GM18861 (cell line): ENCODE measurements around the gene CKS2.
A peak's percentile ranks its signal among the peaks of the same experiment; 100 is the strongest.
"Not testable (repeated sequence)": the region's sequence is repeated elsewhere in the genome, so short reads cannot be mapped to it uniquely, and the experiment has no call there.

Source experiments
- ATAC-seq: cut with Tn5 transposase; IDR thresholded peaks from one replicate; pipeline ENCODE4 v1.9.1; 2021; ENCODE audit not compliant: unreplicated experiment

Gene CKS2

DNA sequence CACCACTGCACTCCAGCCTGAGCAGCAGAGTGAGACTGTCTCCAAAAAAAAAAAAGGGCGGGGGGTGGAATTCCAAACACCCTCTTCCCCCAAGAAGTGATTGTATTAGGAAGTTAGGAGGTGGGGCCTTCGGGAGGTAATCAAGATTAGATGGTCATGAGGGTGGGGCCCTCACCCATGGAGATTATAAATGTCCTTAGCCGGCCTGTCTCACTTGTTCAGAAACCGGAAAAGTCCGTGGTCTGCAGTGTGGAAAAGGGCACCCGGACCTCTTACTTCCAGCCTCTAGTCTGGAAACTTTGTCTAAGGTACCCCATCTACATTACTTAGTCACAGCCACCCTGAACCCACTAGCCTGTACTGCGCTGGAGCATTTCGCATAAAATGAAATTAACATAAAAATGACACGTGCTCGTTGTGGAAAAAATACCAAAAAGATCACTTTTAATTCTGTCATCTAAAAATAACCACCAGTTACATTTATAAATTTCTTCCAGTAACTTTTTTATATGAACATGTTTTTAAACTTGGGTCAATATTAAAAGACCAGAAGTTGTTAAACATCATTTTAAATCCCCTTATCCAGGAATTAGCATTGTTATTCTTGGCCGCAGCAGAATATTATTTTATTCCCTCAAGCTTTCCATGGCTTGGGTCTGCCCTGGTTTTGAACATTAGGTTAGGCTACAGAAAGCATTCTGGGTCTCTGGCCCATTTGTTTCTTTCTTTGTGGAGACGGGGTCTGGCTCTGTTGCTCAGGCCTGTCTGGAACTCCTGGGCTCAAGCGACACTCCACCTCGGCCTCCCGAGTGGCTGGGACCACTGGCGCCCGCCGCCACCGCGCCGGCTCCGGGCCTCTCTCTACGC is 1.2 kb upstream of the CKS2 start:
- ATAC-seq, result no peak

DNA sequence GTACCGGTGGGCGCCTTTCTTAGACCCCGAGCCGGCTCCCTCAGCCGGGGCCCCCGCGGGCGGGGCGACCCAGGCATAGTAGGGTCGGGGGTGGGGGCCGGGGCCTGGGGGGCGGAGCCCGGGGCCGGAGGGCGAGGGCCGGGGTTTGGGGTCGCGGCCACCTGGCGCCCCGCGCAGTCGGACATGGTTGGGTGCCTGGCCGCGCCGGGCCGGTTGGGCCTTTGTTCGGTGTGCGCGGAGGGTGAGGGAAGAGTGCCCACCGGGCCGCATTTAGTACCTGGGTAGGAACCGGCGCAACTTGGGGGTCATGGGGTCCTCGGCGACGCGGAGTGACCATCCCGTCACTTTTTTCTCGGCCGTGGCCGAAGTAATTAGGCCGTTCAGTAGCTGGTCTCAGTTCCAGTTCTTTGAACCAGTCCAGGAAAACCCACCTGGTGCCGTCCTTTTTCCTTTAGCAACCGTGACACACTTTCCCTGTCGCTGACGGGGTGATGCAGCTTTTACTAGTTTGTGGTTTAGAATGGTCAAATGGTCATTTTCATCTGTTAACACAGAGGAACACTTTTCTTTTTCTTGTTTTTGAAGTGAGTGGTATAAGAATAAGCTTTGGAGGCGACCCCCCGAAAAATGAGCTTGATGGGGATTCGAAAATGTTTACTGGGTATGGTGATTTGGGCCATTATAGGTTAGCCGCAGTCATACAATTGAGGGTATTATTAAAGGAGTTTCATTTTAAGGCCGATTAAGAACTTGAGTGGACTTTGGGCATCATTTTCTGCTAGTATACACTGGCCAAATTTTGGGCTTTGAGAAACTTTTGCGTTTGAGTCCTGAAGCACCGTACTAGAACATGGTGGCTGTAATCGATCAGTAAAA is 589 bp downstream of the CKS2 start:
- ATAC-seq, result no peak

DNA sequence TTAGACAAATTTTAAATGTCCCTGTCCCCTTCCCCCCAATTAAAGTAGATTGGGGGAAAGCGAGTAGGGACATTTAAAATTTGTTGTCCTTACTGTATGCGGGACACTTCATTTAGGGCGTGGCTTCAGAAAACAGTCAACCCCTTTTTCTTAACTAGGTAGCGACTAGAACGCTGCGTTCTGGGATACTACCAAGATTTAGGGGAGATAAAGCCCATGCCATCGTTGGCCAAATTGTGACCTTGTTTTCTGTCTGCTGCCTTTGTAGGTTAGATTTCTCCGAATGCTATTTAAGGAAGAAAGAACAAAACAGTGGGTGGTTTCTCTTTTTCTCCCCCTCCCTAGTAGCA is 1.2 kb downstream of the CKS2 start:
- no peak for ATAC-seq

GRCh38 chr9:89313842-89314241 is 2.8 kb downstream of the CKS2 start:
- no peak for ATAC-seq

- ATAC-seq, result no peak
These were observed 4.0 kb downstream of the CKS2 start for GRCh38 chr9:89314955-89315354.

- ATAC-seq, result no peak
These were observed 4.5 kb downstream of the CKS2 start for GRCh38 chr9:89315482-89315881.

DNA sequence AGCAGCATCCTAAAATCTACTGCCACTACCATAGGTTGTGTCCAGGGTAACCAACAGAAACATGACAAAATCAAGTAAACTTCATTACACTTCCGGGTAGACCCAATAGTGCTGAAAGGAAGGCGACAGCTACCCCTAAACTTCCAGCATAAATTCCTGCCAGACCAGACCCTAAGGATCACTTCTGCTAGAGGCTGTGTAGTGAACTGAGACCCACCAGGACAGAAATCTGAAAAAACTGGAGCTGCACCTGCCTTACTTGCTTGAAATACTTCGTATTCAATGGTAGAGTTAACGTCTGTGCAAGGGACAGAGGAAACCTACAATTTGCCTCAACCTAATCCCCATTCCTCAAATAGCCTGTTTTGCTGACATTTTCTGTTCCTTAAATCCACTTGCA is 6.3 kb downstream of the CKS2 start:
- ATAC-seq, result no peak

- peak; percentile 81 for ATAC-seq
These were observed 7.4 kb downstream of the CKS2 start, which contains the start of gene SECISBP2 for GRCh38 chr9:89318123-89319014. Gene SECISBP2, plus strand, starts transcription at chr9:89318500. Its CDS starts 77 bp downstream, at chr9:89318577.

GRCh38 chr9:89319015-89319905 is 8.3 kb downstream of the CKS2 start:
- ATAC-seq, result no peak

DNA sequence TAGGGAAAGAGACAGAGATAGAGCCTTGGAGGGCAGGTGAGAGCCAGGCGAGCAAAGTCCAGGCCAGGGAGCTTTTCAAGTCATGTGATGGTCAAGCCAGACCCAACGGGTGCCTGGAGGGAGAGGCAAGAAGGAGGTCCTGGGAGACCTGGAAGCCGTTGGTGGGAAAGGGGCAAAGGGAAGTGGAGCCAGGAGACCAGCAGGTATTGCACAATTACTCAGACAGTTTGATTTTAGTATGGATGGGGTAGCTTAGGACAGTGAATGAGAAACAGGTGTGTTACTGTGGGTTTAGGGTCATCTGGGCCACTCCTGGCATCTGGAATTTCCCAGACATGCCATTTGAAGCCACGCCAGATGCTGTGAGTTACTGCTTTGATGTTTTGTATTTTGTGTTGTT is 12.4 kb downstream of the CKS2 start:
- ATAC-seq, result no peak

- ATAC-seq, result no peak
These were observed 14.7 kb downstream of the CKS2 start for GRCh38 chr9:89325733-89326132.

- ATAC-seq, result no peak
These were observed 17.1 kb downstream of the CKS2 start for GRCh38 chr9:89328064-89328463.

GRCh38 chr9:89329917-89330316 is 18.9 kb downstream of the CKS2 start:
- ATAC-seq, result no peak

- no peak for ATAC-seq
These were observed 19.5 kb downstream of the CKS2 start for GRCh38 chr9:89330513-89330912.

DNA sequence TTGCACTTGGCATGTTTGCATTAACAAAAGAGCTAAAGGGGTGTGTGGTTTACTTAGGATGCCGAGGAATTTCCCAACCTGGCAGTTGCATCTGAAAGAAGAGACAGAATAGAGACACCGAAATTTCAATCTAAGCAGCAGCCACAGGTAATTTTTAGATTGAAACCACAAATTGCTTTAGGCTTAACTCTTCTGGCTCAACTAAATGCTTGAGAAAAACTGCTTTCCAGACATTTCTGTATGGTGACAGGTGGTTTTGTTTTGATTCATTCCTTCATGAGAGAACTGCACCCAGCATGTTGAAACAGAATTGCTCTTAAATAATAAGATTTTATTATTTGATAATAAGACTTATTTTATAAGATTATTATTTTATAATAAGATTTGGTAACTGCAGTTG is 28.8 kb downstream of the CKS2 start:
- peak; percentile 10 for ATAC-seq

DNA sequence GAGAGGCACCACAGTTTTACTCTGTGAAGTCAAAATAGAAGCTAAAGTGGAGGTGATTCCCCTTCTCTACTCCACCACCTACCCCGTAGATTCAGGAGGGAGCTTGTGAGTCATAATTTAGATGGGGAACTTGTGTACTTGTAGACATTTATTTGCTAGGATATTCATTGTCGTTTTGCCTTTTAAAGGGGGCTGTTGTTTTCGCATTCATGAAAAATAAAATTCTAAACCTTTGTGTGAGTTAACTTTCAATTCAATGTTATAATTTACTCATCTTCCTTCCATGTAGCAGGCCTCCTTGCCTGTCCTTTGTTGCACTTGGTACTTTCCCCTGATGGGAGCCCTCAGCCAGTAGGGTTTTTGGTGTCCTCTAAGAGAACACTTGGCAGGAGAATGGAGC is 29.3 kb downstream of the CKS2 start:
- ATAC-seq, result peak; percentile 69

DNA sequence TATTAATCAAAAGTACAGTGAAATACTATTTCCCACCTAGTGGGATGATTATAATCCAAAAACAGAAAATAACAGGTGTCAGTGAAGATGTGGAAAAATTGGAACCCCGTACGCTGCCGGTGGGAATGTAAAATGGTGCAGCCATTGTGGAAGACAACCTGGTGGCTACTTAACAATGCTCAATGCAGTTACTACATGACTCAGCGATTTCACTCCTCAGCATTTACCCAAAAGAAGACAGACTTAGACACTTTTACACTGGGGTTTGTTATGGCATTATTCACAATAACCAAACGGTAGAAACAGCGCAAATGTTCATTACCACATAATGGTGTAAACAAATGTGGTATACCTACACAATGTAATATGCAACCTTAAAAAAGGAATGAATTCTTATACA is 31.2 kb downstream of the CKS2 start:
- ATAC-seq, result no peak

GRCh38 chr9:89342948-89343347 is 32.0 kb downstream of the CKS2 start:
- ATAC-seq, result no peak

- not testable (repeated sequence) for ATAC-seq
These were observed 32.8 kb downstream of the CKS2 start for GRCh38 chr9:89343812-89344211.

DNA sequence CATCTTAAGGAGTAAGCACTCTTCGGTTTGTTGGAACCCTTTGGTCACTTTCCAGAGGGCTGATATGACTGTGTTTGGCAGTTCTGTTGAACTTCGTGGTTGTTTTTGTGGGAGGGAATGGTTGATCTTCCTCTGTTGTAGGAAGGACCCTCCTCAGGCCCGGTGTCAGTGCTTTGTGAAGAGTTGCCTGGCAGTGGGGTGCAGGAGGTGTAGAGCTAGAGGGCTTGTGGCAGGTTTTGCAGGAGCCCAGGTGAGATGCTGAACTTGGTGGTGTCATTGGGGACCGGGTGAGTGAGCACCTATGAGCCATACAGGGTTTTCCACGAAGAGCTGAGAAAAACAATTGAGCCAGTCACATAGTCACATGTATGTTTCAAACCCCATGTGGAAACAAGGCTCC is 34.5 kb downstream of the CKS2 start:
- no peak for ATAC-seq
